HG03571 (cell line): ENCODE results near the gene MFAP2.
"Not testable (repeated sequence)": the region's sequence is repeated elsewhere in the genome, so short reads cannot be mapped to it uniquely, and the experiment has no call there.

Experiments
- ATAC-seq: cut with Tn5 transposase; IDR thresholded peaks from one replicate; pipeline ENCODE4 v1.9.1; 2021; ENCODE audit not compliant: unreplicated experiment

The MFAP2 gene

DNA sequence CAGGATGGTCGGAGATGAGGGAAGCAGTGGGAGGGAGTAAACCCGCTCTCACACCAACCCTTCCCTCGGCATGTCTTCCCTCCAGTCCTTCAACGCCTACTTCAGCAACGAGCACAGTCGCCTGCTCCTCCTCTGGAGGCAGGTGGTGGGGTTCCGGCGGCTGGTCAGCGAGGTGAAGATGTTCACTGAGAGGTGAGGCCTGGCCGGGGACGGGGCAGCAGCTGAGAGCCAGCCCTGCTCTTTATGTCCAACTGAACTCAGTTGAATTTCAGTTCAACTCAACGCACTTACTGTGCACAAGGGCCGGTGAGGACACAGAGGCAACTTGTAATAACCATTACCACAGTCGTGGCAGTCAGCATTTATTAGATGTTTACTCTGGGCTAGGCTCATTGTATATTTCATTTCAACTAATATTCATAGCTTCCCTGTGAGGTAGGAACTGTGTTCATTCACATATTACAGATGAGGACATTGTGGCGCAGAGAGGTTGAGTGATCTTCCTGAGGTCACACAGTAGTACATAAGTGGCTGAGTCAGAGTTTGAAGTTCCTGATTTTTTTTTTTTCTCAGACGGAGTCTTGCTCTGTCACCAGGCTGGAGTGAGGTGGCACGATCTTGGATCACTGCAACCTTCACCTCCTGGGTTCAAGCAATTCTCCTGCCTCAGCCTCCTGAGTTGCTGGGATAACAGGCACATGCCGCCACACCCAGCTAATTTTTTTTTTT, 49.0 kb downstream of the MFAP2 start:
- ATAC-seq, result not testable (repeated sequence)

DNA sequence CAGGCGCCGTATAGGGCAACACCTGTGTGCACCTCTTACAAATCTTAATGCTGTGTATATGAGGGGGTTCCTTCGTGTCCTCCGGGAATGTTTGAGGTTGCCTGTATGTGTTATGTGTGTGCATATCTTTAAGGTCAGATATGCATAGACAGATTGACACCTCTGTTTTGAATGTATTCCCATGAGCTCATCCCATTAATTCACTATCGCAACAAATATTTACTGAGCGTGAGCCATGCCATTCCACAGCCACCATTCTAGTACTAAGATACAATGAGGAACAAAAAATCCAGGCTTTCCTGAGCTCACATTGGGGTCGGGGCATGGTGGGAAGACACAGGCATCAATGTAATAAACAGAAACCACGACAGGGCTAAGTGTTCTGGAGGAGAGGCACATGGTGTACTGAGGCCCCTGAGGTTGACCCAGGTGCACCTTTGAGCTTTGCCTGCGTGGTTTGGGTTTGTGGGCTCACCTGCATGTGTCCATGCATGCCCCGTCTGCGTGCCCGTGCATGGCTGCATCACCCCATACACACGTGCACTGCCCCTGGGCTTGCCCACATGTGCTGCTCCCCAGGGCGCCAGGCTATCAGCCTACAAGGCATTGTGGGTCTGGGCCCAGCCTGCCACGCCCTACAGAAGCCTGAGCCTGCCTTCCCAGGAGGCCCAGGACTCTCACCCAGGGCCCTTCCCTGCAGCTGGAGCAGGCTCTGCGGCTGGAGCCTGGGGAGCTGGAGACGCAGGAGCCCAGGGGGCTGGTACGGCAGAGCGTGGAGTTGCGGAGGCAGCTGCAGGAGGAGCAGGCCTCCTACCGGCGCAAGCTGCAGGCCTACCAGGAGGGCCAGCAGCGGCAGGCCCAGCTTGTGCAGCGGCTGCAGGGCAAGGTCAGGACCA, 51.0 kb downstream of the MFAP2 start:
- not testable (repeated sequence) for ATAC-seq

DNA sequence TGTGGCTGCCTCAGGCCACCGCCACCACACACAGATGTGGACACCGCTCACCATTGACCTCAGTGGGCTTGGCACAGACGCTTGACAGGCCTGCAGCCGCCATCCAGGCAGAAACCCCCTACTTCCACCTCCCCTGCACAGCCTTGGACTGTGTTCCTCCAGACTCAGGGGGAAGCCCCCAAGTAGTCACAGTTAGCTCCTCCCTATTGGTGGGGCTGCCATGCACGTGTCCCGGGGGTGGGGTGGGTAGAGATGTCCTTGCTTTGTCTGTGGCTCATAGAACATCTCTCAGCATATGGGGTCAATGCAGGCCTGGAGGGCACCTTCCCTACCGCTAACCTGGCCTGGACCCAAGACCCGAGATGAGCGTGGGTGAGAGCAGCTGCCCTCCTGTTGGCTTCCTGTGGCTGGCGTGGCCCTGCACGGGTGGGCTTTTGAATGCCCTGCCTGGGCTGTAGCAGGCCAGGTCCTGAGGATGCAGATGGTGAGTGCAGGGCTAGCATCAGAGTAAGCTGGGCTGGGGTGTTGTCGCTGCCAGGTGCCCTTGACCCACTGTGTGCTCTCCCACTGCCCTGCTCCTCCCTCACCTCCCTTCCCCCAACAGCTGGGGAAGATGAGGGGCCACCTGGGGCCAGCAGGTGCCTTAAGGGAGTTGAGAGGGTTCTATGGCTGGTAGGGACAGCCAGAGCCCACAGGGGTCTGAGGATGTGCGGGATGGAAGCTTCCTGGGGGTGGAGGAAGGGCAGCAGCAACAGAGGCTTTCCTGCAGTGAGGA, 52.5 kb downstream of the MFAP2 start:
- no peak for ATAC-seq

DNA sequence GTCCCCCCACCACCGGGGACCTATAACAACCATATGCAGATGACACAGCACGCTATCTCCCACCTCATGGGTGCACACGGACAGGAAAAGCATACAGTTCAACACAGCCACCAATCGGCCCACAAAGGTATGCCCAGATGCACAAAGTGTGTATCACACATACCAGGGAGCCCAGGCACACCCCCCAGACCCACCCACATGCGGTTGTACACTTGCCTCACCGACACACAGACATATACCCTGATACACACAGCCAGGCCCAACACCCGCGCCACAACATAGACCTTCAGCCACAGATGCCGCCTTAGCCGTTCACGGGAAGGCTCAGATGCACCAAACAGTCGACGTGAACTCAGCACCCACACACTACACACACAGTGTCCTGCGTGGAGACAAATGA, 53.2 kb downstream of the MFAP2 start:
- ATAC-seq, result no peak

- no peak for ATAC-seq
Observed at GRCh38 chr1:16926491-16927073, 53.8 kb downstream of the MFAP2 start.

DNA sequence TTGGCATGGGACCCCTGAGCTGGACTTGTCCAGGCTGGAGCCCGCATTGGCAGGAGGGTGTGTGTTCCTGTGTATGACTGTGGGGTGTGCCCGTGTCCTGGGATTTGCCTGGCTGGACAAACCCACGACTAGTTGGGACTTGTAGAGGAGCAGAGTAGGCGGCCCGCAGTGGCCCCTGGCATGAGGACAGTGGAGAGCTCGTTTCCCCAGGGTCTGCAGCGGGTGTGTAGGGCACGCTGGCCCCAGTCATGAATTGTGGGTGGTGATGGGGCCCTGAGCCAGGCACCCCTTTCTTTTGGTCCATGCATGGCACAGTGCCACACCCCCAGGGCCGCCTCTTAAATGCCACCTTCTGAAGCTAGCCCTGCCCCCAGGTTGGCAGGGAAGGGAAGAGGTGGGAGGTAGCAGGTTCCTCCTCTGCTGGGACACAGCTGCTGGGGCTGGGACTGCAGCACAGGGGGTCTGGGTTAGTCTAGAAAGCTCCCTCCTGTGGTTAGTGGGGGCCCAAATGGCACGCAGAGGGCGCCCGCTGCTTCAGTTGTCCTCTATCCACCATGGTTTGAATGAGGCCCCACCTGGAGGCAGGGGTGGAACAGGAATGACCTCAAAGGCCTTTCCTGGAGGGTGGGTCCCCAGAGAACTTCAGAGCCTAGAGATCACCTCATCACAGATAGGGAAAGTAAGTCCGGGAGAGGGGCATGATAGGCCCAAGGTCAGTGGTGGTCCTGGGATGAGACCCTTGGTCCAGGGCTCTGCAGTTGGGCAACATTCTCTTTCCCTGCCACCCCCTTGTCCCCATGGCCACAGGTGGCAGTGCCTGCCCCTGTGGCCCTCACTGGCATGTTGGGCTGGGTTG, 54.6 kb downstream of the MFAP2 start:
- ATAC-seq, result no peak

- no peak for ATAC-seq
Observed at GRCh38 chr1:16924919-16925477, 55.4 kb downstream of the MFAP2 start.
